GM12874 (cell line): ENCODE data around the gene TAF6L.

Experiments used
- CTCF ChIP-seq: IDR thresholded peaks from 2 replicates; pipeline ENCODE4 v1.5.1; 2011; ENCODE audit warnings: low read depth, mild to moderate bottlenecking, control low read depth, low read length, moderate library complexity; ENCODE audit not compliant: insufficient read depth

TAF6L gene

GRCh38 chr11:62753736-62754603 lies 17.2 kb upstream of the TAF6L start, which contains the start of gene ZBTB3:
Gene ZBTB3, minus strand, starts transcription at chr11:62754160. Its CDS starts 496 bp downstream, at chr11:62753664.
- no peak for TF ChIP-seq CTCF

- TF ChIP-seq CTCF: no peak
Measured at GRCh38 chr11:62755086-62755615, 16.0 kb upstream of the TAF6L start.

GRCh38 chr11:62757846-62758788 lies 13.1 kb upstream of the TAF6L start:
- TF ChIP-seq CTCF: no peak

GRCh38 chr11:62770778-62771143 lies 435 bp upstream of the TAF6L start:
- TF ChIP-seq CTCF: no peak

- TF ChIP-seq CTCF: no peak
Measured at GRCh38 chr11:62774407-62774806, 3.2 kb downstream of the TAF6L start.

- no peak for TF ChIP-seq CTCF
Measured at GRCh38 chr11:62775646-62776045, 4.5 kb downstream of the TAF6L start.

GRCh38 chr11:62777389-62777788 lies 6.2 kb downstream of the TAF6L start:
- TF ChIP-seq CTCF: no peak
